ENCODE measurements around the gene SMIM24.
"Not testable (repeated sequence)": the region's sequence is repeated elsewhere in the genome, so short reads cannot be mapped to it uniquely, and the experiment has no call there.

- TF ChIP-seq CTCF, POLR2A, POLR2AphosphoS5 (IDR thresholded peaks at IDR 0.05): not testable (repeated sequence)
These were observed 50.0 kb downstream of the SMIM24 start for GRCh38 chr19:3430366-3430680.
